Fibroblast of mammary gland (primary cell): Measurements from ENCODE around the gene SLC6A3.

Source experiments
- DNase-seq: peaks from one replicate; pipeline ENCODE4 v3.0.0-alpha.2; 2010; ENCODE audit warnings: low read depth
- H3K4me3 ChIP-seq: 2 replicates; pipeline ENCODE4 v1.5.1; 2011; ENCODE audit warnings: low read depth, mild to moderate bottlenecking, low read length, moderate library complexity; ENCODE audit not compliant: control insufficient read depth
- CTCF ChIP-seq: conservative IDR thresholded peaks from 2 replicates; pipeline ENCODE4 v1.5.1; 2011; ENCODE audit warnings: low read depth, low read length, inconsistent platforms; ENCODE audit not compliant: control insufficient read depth, insufficient read depth

SLC6A3 gene

GRCh38 chr5:1380910-1381309 is 64.3 kb downstream of the SLC6A3 start:
- H3K4me3 ChIP-seq = no peak overlapping the region
- DNase-seq = no peak

DNA sequence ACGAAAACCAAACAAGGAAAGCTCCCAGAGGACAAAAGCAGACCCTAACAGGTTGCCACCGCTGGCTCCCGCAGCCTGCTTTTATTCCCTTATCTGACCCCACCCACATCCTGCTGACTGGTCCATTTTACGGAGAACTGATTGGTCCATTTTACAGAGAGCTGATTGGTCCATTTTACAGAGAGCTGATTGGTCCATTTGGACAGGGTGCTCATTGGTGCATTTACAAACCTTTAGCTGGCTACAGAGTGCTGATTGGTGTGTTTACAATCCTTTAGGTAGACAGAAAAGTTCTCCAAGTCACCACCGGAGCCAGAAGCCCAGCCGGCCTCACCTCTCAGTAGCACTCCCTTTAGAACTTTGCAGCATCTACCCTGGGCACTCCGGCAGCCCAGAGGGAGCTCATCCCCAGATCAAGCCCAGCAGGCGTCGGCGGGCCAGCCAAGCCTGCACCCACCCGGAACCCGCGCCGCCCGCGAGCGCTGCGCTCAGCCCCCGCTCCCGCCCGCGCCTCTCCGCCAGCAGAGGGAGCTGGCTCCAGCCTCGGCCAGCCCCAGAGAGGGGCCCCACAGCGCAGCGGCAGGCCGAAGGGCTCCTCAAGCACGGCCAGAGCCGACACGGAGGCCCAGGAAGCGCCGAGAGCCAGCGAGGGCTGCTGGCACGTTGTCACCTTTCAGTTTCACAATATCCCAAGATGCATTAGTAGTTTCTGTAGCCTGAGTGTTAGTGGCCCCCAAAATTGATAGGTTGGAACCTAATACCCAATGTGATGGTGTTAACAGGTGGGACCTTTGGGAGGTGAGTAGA is 65.0 kb downstream of the SLC6A3 start:
- H3K4me3 ChIP-seq = no peak overlapping the region
- DNase-seq = peak; percentile 28
- peak; percentile 20 for TF ChIP-seq CTCF

More at GRCh38 chr5:1380910-1381309, 64.3 kb downstream of the SLC6A3 start:
- no peak for TF ChIP-seq CTCF

- TF ChIP-seq CTCF = no peak
- DNase-seq = no peak
Measured at GRCh38 chr5:1378866-1379659, 66.2 kb downstream of the SLC6A3 start.

DNA sequence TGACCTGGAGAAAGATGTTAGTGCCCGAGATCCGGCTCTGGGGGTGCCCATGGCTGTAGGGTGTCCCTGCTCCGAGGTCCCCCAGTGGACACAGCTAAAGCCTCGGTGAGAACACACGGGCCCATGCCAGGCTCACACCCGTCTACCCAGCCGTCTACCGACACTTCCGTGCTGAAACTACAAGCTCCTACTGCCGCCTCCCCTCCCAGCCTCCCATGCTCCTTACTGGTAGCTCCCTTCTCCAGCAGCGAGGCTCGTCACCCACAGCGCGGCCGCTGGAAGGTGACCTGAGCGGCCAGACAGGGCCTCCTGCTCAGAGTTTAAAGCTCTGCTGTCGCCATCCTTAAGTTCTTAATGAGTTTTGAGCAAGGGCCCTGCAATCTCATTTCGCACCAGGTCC is 67.1 kb downstream of the SLC6A3 start:
- H3K4me3 ChIP-seq = no peak overlapping the region
- TF ChIP-seq CTCF = no peak
- DNase-seq = no peak

More at GRCh38 chr5:1378866-1379659, 66.2 kb downstream of the SLC6A3 start:
- no peak overlapping the region for H3K4me3 ChIP-seq

DNA sequence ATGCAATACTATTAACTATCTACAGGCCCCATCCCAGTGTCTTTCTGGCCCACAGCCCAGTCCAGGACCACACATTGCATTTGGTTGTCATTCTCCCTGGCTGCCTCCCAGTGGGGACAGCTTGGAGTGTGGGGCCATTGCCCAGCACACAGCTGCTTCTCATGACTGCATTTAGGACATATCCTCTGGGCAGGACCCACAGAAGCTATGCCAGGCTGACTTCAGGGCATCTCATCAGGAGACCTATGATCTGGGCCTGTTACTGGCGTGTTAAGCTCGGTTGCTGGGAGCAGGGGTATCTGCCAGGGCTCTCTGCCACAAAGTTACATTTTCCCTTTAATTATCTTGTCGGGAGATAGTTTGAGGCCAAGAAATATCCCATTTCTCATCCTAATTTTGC is 68.3 kb downstream of the SLC6A3 start:
- no peak for TF ChIP-seq CTCF
- H3K4me3 ChIP-seq = no peak overlapping the region
- DNase-seq = no peak

DNA sequence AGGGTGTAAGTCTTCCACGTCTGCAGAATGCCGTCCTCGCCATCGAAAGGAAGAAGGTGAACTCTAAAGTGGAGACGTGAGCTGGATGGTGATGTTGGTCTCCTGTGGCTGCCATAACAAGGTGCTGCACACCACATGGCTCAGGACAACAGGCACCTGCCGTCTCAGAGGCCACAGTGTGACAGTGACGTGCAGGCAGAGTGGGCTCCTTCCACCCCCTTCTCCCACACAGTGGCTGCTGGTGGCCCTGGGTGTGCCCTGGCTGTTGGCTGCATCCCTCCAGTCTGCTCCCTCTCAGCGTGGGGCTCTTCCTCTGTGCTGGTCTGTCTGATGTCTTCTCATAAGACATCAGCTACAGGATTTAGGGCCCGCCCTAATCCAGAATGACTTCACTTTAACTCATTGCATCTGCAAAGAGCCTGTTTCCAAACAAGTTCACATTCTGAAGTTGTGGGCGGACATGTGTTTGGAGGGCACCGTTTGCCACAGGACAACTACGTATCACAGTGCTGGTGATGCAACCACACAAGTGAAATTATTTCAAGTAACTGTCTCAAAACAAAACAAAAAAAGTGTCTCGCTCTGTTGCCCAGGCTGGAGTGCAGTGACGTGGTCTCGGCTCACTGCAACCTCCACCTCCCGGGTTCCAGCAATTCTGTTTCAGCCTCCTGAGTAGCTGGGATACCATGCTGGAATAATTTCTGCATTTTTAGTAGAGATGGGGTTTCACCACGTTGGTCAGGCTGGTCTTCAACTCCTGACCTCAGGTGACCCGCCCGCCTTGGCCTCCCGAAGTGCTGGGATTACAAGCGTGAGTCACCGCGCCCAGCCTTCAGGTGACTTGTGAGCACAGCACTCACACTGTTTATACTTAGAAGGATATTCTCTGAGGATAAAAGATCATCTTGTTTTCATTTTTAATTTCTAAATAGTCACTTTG is 69.1 kb downstream of the SLC6A3 start:
- peak; percentile 29 for DNase-seq
- H3K4me3 ChIP-seq = no peak overlapping the region
- TF ChIP-seq CTCF = no peak
